ENCODE results near the gene PRAF2. TPM values are rescaled to one million over a fixed set of nuclear protein-coding genes. Genes with fewer than 3 reads are reported as not detected.

PRAF2 gene
- total and polyA plus RNA-seq, 9 of the 15 experiments (the other 6 are each of a cell fraction or from before 2014, with no cell fraction given) = 0.24 to 5.7 (median 2.0) TPM

DNA sequence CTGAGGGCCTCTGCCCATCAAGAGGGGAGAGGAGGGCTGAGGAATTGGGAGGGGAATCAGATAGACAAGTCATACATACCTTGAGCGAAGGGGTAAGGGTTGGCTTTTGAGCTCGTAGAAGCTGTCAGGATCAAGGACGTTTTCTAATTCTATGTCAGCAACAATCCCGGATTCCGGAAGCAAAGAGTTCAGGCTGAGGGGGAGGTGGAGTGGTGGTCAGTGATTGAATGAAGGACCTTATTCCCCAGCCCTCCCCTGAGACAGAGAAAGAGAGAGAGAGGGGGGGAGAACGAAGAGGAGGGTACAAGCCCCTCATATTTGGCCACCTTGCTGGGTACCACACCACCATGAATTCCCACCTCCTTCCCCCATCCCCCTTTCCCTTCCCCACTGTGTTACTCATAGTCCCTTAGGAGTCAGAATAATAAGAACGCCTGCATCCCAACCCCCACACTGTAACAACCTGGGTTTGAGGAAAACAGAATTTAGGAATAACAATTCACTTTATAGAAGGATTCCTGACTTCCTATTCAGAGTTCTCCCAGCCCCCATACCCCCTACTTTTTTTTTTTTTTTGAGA, 33.3 kb downstream of the PRAF2 start:
- Histone ChIP-seq H2AFZ (ENCODE audit: low read depth, low read length) (no peak overlapping the region), H3K9me1 (ENCODE audit: control insufficient read depth, insufficient read depth, low read length) (no peaks in the 10 kb centered on the region), H3K4me1 (replicated peaks in 1 of 2; ENCODE audit: control insufficient read depth in 2 of 2, insufficient read depth in 2 of 2, low read length in 2 of 2) (peaks cover 36 to 42% of the 10 kb centered on the region in 2 experiments; a peak in 4 of 5 replicates), H3K4me2 (ENCODE audit: insufficient read depth, low read length) (peak overlapping the region; percentile 78), H3K9ac (ENCODE audit: insufficient read depth in 1 of 2, low read depth in 2 of 2, low read length in 2 of 2) (peak overlapping the region; percentile 60 to 77; a peak in 3 of 4 replicates), H4K20me1 (replicated peaks; ENCODE audit: control insufficient read depth, insufficient read depth, low read length) (no peaks in the 10 kb centered on the region), H3K9me3 (replicated peaks; ENCODE audit: control insufficient read depth, insufficient read depth, low read depth, low read length) (no peaks in the 10 kb centered on the region), H3K79me2 (ENCODE audit: control insufficient read depth, insufficient read depth, low read length) (peaks cover 36% of the 10 kb centered on the region), H3K36me3 (ENCODE audit: control insufficient read depth, insufficient read depth, low read length) (peaks cover 35% of the 10 kb centered on the region; the same call in 2 of the 3 replicates), H3K4me3 (peak overlapping the region; percentile 19; the same call in 1 of the 2 replicates), H3K27ac (ENCODE audit: extremely low read depth, low read depth, low read length) (peak overlapping the region; percentile 74), H3K27me3 (ENCODE audit: control insufficient read depth in 2 of 2, insufficient read depth in 2 of 2, low read length in 2 of 2) (no peaks in the 10 kb centered on the region)
- 22% methylated on average over 7 of the region's 7 CpGs for WGBS (ENCODE audit: insufficient coverage, low coverage, missing lambda C conversion rate)
- ChIA-PET POLR2A (interaction anchor here (0.6 to 1.4 kb wide), 5 partner anchors 18 to 303 kb away, joined by 3 read pairs; no protein-coding TSS in a partner anchor), CTCF (ENCODE audit: low intra/inter-chr PET ratio) (no interaction called here)
- intact Hi-C loops (cut with micrococcal nuclease) = loop anchor here (5.0 kb wide), 3 partner anchors 38 to 137 kb away; partner anchors contain the start of gene GRIPAP1
- DNase-seq (ENCODE audit: extremely low read depth in 1 of 4, low spot score in 3 of 4) (no peak), FAIRE-seq (no peak), ATAC-seq (no peak)
- no TSS peak for BruUV-seq (replicated peaks)
- TF ChIP-seq ZBTB2 (IDR thresholded peaks at IDR 0.05) = no peak
- no peak for TF ChIP-seq ZNF696 (CRISPR knock-in tag; conservative IDR thresholded peaks at IDR 0.05)
- 0 out of 4 replicates have a peak, but pooled peaks of 1 of the 2 experiments have one; percentile 26 for TF ChIP-seq KDM1A (IDR thresholded peaks at IDR 0.05)
- no peak for TF ChIP-seq HCFC1 (IDR thresholded peaks at IDR 0.05; ENCODE audit: low read depth, low read length)
- no peak for TF ChIP-seq MAX (CRISPR knock-in tag; IDR thresholded peaks at IDR 0.05)
- in situ Hi-C loops (cut with MboI) = no loop called here
